ENCODE measurements around the gene FAM222B.
"Not testable (repeated sequence)": the region's sequence is repeated elsewhere in the genome, so short reads cannot be mapped to it uniquely, and the experiment has no call there.

FAM222B gene

GRCh38 chr17:28839221-28839620 is 3.4 kb downstream of the FAM222B start:
- DNase-seq: no peak

- DNase-seq: not testable (repeated sequence)
These were observed 6.0 kb downstream of the FAM222B start for GRCh38 chr17:28836541-28836940.

- DNase-seq: no peak
These were observed 8.2 kb downstream of the FAM222B start for GRCh38 chr17:28834420-28834819.

GRCh38 chr17:28828294-28829040 is 14.1 kb downstream of the FAM222B start:
- DNase-seq: no peak

- no peak for DNase-seq
These were observed 14.9 kb downstream of the FAM222B start for GRCh38 chr17:28827672-28828071.

GRCh38 chr17:28819582-28819981 is 23.0 kb downstream of the FAM222B start:
- no peak for DNase-seq

GRCh38 chr17:28818819-28819221 is 23.8 kb downstream of the FAM222B start:
- DNase-seq: peak; percentile 34

GRCh38 chr17:28816540-28816939 is 26.1 kb downstream of the FAM222B start:
- no peak for DNase-seq

- DNase-seq: peak; percentile 38
These were observed 29.7 kb downstream of the FAM222B start for GRCh38 chr17:28812748-28813377.

- DNase-seq: peak; percentile 92
These were observed 30.4 kb downstream of the FAM222B start for GRCh38 chr17:28812091-28812747.

- no peak for DNase-seq
These were observed 30.9 kb downstream of the FAM222B start for GRCh38 chr17:28811651-28812090.

GRCh38 chr17:28810437-28810836 is 32.2 kb downstream of the FAM222B start:
- no peak for DNase-seq

- DNase-seq: peak; percentile 39
These were observed 34.5 kb downstream of the FAM222B start for GRCh38 chr17:28807925-28808634.

- no peak for DNase-seq
These were observed 46.5 kb downstream of the FAM222B start for GRCh38 chr17:28796062-28796461.

GRCh38 chr17:28794846-28795441 is 47.6 kb downstream of the FAM222B start:
- DNase-seq: not testable (repeated sequence)

GRCh38 chr17:28792877-28793661 is 49.5 kb downstream of the FAM222B start:
- DNase-seq: no peak

- DNase-seq: no peak
These were observed 54.5 kb downstream of the FAM222B start for GRCh38 chr17:28788100-28788499.

GRCh38 chr17:28783161-28783560 is 59.4 kb downstream of the FAM222B start:
- no peak for DNase-seq

- not testable (repeated sequence) for DNase-seq
These were observed 63.0 kb downstream of the FAM222B start for GRCh38 chr17:28779601-28780000.

- DNase-seq: no peak
These were observed 65.4 kb downstream of the FAM222B start for GRCh38 chr17:28777178-28777577.

GRCh38 chr17:28774206-28774605 is 68.4 kb downstream of the FAM222B start:
- no peak for DNase-seq

GRCh38 chr17:28773736-28774135 is 68.9 kb downstream of the FAM222B start:
- no peak for DNase-seq
